Effector CD4-positive, alpha-beta T cell (primary cell): Measurements from ENCODE around the gene ATXN8OS. TPM values are rescaled to one million over a fixed set of nuclear protein-coding genes. Genes with fewer than 3 reads are reported as not detected.
"Not testable (repeated sequence)": the region's sequence is repeated elsewhere in the genome, so short reads cannot be mapped to it uniquely, and the experiment has no call there.

Experiments
- DNase-seq: peaks from one replicate; pipeline ENCODE4 v3.0.0-alpha.2; 2020
- total RNA-seq: gene quantifications from one replicate; lab custom pipeline; 2026; lab: John Stamatoyannopoulos, UW

ATXN8OS gene
- total RNA-seq = not detected

DNA sequence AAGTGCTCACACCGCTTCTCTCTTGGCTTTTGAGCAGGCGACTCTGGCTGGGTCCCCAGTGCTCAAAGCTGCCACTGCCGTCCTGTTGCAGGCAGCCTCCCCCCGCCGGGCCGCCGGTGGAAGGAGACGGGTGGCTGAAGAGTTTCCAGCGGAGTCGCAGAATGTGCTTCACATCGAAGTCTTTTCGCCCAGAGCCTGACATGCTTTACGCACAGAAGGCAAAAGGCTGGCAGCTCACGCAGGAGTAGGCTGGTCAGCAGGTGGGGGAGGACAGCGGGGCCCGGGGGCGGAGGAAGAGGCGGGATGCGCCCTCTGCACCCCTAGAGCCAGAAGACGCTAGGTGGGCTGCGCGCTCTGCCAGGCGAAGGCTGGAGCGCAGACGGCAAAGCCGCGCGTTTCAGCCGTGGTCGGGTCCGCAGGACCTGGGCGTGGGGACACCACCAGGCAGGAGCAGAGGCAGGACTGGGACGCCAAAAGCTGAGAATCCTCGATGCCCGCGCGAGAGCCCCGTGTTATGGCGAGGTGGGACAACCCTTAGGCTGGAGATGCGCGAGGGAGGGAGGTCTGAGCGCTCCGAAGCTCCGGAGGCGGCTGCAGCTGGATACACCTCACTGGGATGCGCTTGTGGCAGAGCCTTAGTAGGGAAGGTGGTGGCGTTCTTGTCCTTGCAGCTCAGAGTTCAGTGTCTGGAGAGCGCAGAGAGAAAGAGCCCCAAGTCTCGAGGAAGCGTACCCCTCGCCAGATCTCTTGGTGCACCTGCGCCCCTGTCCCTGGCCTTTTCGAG, at the start of gene ATXN8OS:
ATXN8OS (plus strand) TSS at position 329 of the 784 bp plus-strand sequence.
- no peak for DNase-seq

DNA sequence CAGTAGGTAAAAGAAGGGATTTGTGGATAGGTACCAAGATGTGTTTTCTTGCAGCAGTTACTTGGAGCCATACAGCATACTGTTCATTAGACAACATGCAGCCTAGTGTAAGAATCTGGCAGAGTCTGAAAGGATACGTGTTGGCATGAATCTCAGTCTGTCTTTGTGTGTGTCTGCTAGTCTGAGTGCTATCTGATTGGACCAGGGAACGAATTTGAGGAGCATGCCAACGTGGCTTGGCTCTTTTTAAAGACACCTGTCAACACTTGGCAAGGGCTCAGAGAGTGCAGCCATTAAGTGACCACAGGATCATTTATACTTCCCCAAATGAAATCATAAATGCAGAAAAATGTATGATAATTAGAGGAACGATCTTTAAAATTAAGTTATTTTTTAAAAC, 27.6 kb upstream of the ATXN8OS start:
- DNase-seq = no peak

DNA sequence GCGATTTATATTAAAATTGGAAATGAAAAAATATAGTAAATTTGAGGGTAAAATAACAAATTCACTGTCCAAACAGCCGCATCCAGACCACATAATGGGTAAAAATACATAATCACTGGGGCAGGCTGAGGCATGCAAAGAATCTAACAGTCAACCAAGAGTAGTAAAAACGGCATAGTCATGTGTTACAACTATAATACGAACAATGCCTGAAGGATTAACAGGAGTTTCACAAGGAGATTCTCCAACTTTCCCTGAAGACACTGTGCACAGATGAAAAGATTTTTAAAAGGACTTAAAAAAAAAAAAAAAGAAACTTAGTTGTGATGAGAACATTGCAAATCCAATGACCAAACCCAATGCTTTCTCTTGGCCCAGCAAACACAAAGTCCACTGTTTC, 20.4 kb upstream of the ATXN8OS start:
- DNase-seq = no peak

DNA sequence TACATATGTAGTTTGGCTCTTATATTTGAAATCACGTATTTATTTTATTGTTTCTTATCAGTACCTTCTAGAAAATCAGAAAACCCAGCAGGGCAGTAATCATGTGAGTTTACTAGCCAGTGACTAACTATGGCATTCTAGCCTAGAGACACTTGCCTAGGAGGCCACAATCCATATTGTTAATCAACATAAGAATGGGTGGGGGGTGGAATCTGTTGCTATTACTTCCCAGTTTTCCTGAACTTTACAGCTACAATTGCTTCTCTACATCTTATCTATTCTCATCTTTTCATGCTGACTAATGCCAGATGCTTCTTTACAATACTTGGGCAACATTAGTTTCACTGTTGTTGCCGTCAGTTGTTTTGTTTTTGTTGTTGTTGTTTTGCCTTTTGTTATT, 18.7 kb upstream of the ATXN8OS start:
- no peak for DNase-seq

DNA sequence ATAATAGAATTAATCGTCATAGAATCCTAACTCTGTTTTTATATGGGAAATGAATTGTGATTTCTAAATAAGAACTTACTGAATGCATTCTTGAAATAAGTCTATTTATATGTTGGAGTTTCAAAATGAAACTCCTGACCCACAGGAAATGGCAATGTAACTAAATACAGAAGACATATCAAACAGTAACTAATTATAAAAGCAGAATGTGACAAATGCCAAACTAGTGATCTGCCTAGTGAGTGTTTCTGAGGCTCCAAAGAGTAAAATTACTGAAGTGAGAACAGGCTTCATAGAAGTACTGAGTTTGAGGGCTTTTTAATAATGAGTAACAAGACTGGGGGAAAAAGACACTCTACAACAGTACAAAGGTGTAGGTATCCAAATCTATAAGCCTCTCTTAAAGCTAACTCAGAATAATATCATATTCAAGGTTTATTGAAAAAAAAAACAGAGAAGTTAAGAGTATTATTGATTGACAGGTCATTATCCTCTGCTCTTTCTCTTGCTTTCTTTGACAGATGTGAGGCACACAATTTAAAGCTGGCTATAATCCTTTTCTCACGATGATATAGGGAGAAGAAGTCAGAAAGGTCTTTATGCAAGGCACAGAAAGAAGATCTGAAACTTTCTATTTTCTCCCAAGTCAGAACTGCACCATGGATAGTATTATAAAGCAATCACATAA, 17.4 kb upstream of the ATXN8OS start:
- no peak for DNase-seq

DNA sequence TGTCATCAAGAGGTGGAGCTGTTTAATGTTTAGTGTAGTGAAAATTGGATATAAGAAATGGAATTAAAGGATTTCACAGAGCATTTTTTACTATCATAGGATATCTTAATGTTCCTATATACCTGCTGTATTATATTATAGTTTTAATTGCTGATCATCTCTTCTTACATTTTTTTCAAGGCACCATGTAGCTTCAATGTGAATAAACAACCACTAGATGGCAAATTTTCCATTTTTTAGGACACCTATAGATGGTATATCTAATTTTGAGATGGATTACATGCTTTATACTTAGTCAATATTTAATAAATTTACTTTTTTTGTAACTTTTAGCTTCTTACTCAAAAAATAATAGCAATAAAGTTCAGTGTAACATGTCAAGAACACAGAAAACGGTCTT, 9.0 kb upstream of the ATXN8OS start:
- no peak for DNase-seq

DNA sequence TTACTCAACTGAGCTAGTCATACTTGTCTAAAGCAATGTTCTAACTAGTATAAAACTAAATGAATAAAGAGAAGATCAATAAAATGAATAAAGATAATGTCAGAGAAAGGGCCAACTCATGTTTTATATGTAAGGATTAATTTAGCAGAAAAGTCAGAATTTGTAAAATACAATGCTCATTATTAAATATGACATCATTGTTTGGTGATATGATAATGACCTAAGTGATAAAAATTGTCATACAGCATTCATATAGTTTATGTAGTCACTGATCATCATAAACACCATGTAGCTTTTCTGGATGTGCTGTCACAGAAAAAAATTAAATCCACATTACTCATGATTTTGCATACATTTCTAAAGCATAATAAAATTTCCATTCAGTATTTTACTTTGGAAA, 3.1 kb upstream of the ATXN8OS start:
- DNase-seq = no peak

DNA sequence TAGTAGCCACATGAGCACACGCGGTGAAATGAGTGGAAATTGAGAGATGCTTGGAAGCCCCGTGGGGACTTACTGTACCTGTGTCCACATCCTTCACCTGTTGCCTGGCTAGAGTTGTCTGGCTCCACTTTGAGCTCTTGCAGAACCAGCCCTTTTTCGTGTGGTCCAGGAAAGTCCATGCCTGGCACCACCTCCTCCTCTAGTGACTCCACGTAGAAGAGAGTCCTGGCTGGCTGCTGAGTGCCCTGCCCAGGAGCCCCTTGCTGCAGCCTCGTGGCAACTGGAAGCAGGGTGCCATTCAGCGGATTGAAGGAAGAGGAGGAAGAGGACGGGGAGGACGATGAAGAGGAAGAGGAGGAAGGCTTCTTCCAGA, 515 bp upstream of the ATXN8OS start:
- DNase-seq = no peak

DNA sequence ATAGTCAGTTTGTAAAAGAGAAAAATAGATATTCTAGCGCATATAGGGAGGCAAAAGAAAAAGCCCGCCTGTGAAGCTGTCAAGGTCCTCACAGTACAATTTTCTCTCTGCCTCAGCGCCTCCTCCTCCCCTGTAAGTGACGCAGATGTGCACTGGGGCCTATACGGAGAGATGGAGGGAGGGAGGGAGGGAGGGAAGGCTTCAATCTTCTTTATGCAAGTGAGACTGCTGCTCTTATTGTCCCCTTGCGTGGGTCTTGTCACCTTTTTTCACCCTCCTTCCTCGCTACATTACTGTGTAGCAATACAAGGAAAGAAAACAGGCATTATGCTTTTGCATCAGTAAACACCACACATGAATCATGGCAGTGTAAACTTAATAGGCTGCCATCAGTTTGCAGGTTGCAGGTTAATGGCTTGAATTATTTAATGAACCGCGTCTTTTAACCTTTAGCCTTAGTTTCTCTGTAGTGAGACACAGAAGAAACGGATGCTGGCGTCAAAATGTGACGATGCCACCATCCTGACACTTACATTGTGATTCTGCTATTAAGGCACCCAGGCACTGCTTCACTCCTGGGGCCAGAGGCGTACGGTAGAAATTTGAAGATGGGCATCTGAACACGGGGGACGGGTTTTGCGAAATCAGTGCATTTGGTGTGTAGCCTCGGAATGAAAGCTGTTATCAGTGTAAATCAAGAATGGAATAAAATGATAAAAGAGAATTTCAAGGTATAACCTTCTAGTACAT, 905 bp downstream of the ATXN8OS start, which contains the start of gene KLHL1:
KLHL1 (minus strand) TSS at position 97 of the 750 bp plus-strand sequence. CDS start 753 bp downstream, outside the sequence.
- DNase-seq = no peak

DNA sequence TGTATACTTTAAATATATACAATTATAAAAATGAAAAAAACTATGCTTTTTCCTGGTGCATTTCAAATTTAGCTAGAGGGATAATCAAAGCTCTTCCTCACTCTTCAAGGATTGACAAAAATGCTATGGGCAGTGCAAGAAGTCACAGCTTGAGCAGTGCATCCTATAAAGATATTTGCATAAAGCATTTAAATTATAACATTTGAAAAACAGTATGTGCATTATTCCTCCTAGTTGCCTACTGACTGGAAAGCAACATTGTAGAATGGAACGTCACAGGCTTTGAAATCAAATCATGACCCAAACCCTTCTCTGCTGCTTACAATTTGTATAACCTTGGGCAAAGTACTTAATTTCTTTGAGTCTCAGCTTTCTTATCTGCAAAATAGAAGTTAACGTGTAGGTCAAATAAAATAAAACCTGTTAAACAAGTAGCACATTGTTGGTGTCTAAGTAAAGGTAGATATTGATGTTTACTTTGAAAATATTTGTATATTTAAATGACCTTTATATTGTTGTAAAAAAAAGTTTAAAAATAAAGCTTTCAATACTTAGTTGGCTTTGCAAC, 9.8 kb downstream of the ATXN8OS start:
- no peak for DNase-seq

DNA sequence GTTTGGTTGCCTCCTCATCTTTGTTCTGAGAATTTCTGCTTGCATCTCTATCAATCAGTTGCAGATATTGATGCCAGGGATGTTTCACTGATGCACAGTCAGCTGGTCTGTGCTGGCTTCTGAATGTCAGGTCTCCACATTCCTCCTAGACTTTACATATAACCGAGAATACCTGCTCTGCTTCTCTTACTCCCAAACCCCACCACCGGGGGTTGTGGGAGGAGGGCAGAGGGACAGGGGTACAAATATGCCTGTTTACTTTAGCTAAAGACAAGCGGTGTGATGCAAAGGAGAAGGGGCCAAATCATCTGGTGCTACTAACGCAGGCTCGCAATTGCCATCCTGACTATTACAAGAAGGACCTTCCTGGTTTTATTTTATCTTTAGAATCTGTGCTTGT, 18.1 kb downstream of the ATXN8OS start:
- no peak for DNase-seq

DNA sequence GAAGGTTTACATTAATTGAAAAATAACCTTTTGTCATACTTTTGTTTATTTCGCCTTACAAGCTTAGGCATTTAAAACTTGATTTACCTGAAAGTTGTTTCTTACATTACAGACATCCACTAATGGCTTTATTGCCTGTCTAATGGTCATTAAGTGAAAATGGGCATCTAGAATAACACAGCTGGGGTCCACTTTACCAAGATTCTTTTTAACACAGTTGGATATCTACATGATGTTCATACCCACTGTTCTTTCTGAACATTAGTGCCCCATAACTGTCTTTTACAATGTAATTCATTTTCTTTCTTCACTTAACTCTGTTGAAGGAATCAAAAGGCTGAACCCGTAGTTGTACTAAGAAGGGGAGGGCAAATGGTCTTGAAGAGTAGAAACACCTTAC, 20.5 kb downstream of the ATXN8OS start:
- no peak for DNase-seq

DNA sequence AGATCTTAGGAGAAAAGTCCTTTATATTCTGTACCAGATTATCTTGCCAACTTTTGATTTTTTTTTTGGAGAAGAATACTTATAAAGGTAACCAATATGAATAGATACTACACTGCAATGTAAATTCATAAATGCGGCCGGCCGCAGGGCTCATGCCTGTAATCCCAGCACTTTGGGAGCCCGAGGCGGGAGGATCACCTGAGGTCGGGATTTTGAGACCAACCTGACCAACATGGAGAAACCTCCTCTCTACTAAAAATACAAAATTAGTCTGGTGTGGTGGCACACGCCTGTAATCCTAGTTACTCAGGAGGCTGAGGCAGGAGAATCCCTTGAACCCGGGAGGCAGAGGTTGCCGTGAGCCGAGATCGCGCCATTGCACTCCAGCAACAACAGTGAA, 35.0 kb downstream of the ATXN8OS start:
- not testable (repeated sequence) for DNase-seq

DNA sequence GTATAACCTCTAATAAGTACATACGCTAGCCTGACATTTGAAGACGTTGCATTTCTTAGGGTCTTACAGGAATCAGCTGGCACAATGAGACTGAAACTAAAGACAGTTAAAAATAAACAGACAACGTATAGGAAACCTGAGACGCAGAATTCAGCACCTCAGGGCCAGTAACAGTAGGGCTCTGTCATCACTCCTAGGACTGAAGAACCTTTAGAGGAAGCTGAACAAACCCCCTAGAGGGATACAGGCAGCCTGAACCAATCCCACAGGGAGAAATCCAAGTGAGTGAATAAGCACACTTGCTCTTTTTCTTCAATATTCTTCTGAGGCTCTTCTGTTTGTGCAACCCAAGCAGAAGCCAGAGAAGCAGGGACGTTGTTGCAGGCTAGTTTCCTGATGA, 54.5 kb downstream of the ATXN8OS start:
- DNase-seq = no peak

DNA sequence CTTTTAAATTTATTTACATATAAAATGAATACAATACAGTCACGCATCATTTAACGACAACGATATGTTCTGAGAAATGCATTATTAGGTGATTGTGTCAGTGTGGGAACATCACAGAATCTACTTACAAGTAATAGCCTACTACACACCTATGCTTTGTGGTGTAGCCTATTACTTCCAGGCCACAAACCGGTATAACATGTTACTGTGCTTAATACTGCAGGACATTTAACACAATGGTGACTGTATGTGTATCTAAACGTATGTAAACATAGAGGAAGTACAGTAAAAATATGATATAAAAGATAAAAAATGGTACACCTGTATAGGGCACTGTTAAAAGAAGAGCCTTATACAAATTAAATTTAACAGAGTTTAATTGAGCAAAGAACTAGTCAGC, 63.1 kb downstream of the ATXN8OS start:
- DNase-seq = no peak

DNA sequence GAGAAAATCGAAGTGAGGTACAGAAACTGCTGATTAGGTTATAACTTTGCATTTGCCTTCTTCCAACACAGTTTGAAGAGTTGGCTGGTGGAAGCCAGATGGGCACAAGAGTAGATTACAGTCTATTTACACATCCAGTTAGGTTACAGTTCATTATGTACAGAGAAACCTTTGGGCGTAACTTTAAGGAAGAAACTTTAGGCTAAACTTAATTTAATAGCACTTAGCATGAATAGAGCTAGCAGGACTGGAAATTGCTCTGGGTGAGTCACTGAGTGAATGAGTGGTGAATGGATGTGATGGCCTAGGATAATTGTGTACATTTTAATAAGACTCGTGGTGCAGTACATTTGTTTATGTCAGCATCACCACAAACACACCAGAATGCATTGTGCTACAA, 63.5 kb downstream of the ATXN8OS start:
- DNase-seq = no peak

DNA sequence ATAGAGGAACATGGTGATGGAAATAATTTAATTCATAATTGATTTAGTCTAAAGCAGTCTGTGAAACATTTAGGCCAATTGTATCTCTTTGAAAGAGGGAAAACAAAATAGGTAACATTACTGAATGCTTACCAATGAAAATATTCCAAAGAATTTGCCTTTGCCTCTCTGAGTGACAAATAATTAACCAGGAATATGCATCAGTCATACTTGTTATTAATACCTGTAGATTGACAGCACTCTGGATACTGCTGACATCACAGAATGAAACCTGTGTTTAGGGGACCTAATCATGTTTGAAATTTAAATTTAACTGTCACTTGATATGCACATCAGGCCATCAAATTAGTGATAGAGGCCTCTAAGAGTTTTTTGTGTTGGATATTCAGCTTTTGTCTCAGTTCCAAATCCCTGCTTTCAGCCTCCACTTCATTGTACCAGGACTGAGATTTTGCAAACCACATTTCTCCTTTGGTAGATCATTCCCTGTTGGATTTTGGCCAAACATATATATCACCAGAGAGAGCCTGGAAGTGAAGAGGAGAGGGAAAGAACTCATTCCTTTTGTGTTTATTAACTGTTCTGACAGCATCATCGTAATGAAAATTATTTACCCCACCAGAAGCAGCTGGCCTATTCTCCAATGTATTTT, 65.4 kb downstream of the ATXN8OS start:
- DNase-seq = no peak

DNA sequence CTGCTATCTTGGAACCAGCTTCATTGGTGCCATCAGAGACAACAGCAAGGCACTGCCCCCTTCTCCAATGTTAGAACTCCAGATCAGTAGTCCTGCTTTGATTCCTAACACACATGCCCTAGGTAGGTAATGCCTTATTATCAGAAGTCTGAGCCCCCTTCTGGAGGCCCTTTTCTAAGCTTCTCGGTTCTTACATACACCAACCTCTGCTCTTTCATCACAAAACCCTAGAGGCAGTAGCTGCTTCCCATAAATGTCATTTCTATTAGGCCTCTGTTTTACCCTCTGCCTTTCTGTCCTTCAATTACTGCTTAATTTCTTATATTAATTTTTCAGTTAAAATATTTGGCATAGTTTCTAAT, 66.0 kb downstream of the ATXN8OS start:
- DNase-seq = no peak

DNA sequence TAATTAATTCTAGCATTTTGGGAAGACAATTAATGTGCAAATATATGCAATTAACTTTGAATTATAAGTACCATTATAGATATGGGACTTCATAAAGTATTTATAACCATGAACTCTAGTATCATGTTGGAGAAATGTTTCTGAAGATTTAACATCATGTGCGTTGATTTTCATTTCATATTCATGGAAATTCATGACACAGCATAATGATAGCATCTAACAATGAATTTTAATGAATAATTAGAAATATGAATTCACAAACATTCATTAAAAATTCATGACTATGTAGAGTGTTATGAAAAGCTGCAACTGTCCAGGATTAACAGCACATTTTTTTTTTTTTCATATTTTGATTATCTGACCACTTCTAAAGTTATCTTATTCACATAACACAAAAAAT, 70.7 kb downstream of the ATXN8OS start:
- DNase-seq = no peak
